Adipocyte (in vitro differentiated cells): ENCODE measurements around the gene UTS2B.

Source experiments
- DNase-seq: peaks from one replicate; pipeline ENCODE4 v3.0.0-alpha.2; 2015; ENCODE audit warnings: low read depth
- H3K27me3 ChIP-seq: replicated peaks from 2 replicates; pipeline ENCODE4 v1.7.0; 2013; ENCODE audit warnings: mild to moderate bottlenecking, low read length, moderate library complexity; ENCODE audit not compliant: control insufficient read depth, insufficient read depth
- H3K36me3 ChIP-seq: 2 replicates; pipeline ENCODE4 v1.7.0; 2013; ENCODE audit warnings: low read length, mild to moderate bottlenecking, moderate library complexity; ENCODE audit not compliant: control insufficient read depth, insufficient read depth, severe bottlenecking
- H3K4me1 ChIP-seq: 2 replicates; pipeline ENCODE4 v1.7.0; 2013; ENCODE audit warnings: mild to moderate bottlenecking, low read length, moderate library complexity; ENCODE audit not compliant: control insufficient read depth, insufficient read depth
- H3K4me3 ChIP-seq: 2 replicates; pipeline ENCODE4 v1.7.0; 2013; ENCODE audit warnings: mild to moderate bottlenecking, low read length, moderate library complexity
- H3K9ac ChIP-seq: 2 replicates; pipeline ENCODE4 v1.7.0; 2013; ENCODE audit warnings: mild to moderate bottlenecking, low read length, moderate library complexity
- H3K9me3 ChIP-seq: 2 replicates; pipeline ENCODE4 v1.7.0; 2013; ENCODE audit warnings: mild to moderate bottlenecking, low read length, moderate library complexity; ENCODE audit not compliant: control insufficient read depth

Gene UTS2B

GRCh38 chr3:191269289-191270085 lies 60.8 kb downstream of the UTS2B start:
- Histone ChIP-seq H3K9me3 (no peaks in the 10 kb centered on the region), H3K4me1 (no peaks in the 10 kb centered on the region), H3K4me3 (no peak overlapping the region), H3K9ac (no peak overlapping the region), H3K36me3 (no peaks in the 10 kb centered on the region), H3K27me3 (no peaks in the 10 kb centered on the region)
- DNase-seq: no peak

GRCh38 chr3:191268737-191269136 lies 61.6 kb downstream of the UTS2B start:
- no peak for DNase-seq
- Histone ChIP-seq H3K9ac (no peak overlapping the region), H3K9me3 (no peaks in the 10 kb centered on the region), H3K27me3 (no peaks in the 10 kb centered on the region), H3K36me3 (no peaks in the 10 kb centered on the region), H3K4me1 (no peaks in the 10 kb centered on the region), H3K4me3 (no peak overlapping the region)

GRCh38 chr3:191263850-191264249 lies 66.5 kb downstream of the UTS2B start:
- no peak for DNase-seq
- Histone ChIP-seq H3K4me1 (peaks cover 5% of the 10 kb centered on the region), H3K36me3 (no peaks in the 10 kb centered on the region), H3K27me3 (no peaks in the 10 kb centered on the region), H3K9ac (peak overlapping the region; percentile 15), H3K4me3 (no peak overlapping the region), H3K9me3 (no peaks in the 10 kb centered on the region)

GRCh38 chr3:191263365-191263764 lies 67.0 kb downstream of the UTS2B start:
- DNase-seq: no peak
- Histone ChIP-seq H3K4me1 (peaks cover 5% of the 10 kb centered on the region), H3K4me3 (peak overlapping the region; percentile 64), H3K9me3 (no peaks in the 10 kb centered on the region), H3K9ac (peak overlapping the region; percentile 15), H3K27me3 (no peaks in the 10 kb centered on the region), H3K36me3 (no peaks in the 10 kb centered on the region)

GRCh38 chr3:191262650-191263049 lies 67.7 kb downstream of the UTS2B start:
- no peak overlapping the region for H3K9ac ChIP-seq
- H3K4me3 ChIP-seq: peak overlapping the region; percentile 64
- peaks cover 5% of the 10 kb centered on the region for H3K4me1 ChIP-seq
- DNase-seq: no peak
- no peaks in the 10 kb centered on the region for H3K9me3 ChIP-seq
- H3K27me3 ChIP-seq: no peaks in the 10 kb centered on the region
- H3K36me3 ChIP-seq: no peaks in the 10 kb centered on the region

- Histone ChIP-seq H3K27me3 (no peaks in the 10 kb centered on the region), H3K4me1 (peaks cover 5% of the 10 kb centered on the region), H3K4me3 (no peak overlapping the region), H3K36me3 (no peaks in the 10 kb centered on the region), H3K9ac (no peak overlapping the region), H3K9me3 (no peaks in the 10 kb centered on the region)
- no peak for DNase-seq
These were observed 69.1 kb downstream of the UTS2B start for GRCh38 chr3:191261304-191261638.

- H3K4me1 ChIP-seq: peaks cover 5% of the 10 kb centered on the region
- no peak for DNase-seq
- no peaks in the 10 kb centered on the region for H3K36me3 ChIP-seq
- no peak overlapping the region for H3K9ac ChIP-seq
- no peak overlapping the region for H3K4me3 ChIP-seq
- H3K27me3 ChIP-seq: no peaks in the 10 kb centered on the region
- H3K9me3 ChIP-seq: no peaks in the 10 kb centered on the region
These were observed 69.7 kb downstream of the UTS2B start for GRCh38 chr3:191260431-191261303.

- H3K9me3 ChIP-seq: no peaks in the 10 kb centered on the region
- peaks cover 5% of the 10 kb centered on the region for H3K4me1 ChIP-seq
- no peaks in the 10 kb centered on the region for H3K27me3 ChIP-seq
- no peak for DNase-seq
- no peak overlapping the region for H3K9ac ChIP-seq
- no peaks in the 10 kb centered on the region for H3K36me3 ChIP-seq
- H3K4me3 ChIP-seq: no peak overlapping the region
These were observed 70.8 kb downstream of the UTS2B start for GRCh38 chr3:191259486-191259885.

- Histone ChIP-seq H3K27me3 (no peaks in the 10 kb centered on the region), H3K9ac (no peak overlapping the region), H3K9me3 (no peaks in the 10 kb centered on the region), H3K36me3 (no peaks in the 10 kb centered on the region), H3K4me3 (no peak overlapping the region), H3K4me1 (no peaks in the 10 kb centered on the region)
- no peak for DNase-seq
These were observed 73.0 kb downstream of the UTS2B start for GRCh38 chr3:191257286-191257685.

GRCh38 chr3:191256405-191256804 lies 73.9 kb downstream of the UTS2B start:
- H3K4me3 ChIP-seq: no peak overlapping the region
- H3K9me3 ChIP-seq: no peaks in the 10 kb centered on the region
- H3K36me3 ChIP-seq: no peaks in the 10 kb centered on the region
- no peaks in the 10 kb centered on the region for H3K27me3 ChIP-seq
- H3K4me1 ChIP-seq: no peaks in the 10 kb centered on the region
- DNase-seq: no peak
- H3K9ac ChIP-seq: no peak overlapping the region

- Histone ChIP-seq H3K9ac (no peak overlapping the region), H3K27me3 (no peaks in the 10 kb centered on the region), H3K4me3 (no peak overlapping the region), H3K36me3 (no peaks in the 10 kb centered on the region), H3K9me3 (no peaks in the 10 kb centered on the region), H3K4me1 (no peaks in the 10 kb centered on the region)
- DNase-seq: no peak
These were observed 75.2 kb downstream of the UTS2B start for GRCh38 chr3:191255156-191255555.
